Glutamatergic neuron (in vitro differentiated cells): Measurements from ENCODE around the gene XAGE2. TPM values are rescaled to one million over a fixed set of nuclear protein-coding genes. Genes with fewer than 3 reads are reported as not detected.

Source experiments
- DNase-seq: peaks from one replicate; pipeline ENCODE4 v3.0.0; 2022
- H3K27ac Mint-ChIP-seq: one replicate; pipeline ENCODE4 v1.8.0; 2020; ENCODE audit warnings: mild to moderate bottlenecking, mixed read lengths, inconsistent platforms; ENCODE audit not compliant: unreplicated experiment
- H3K27me3 Mint-ChIP-seq: one replicate; pipeline ENCODE4 v1.8.0; 2020; ENCODE audit warnings: mild to moderate bottlenecking, moderate library complexity, mixed read lengths, inconsistent platforms; ENCODE audit not compliant: unreplicated experiment
- H3K36me3 Mint-ChIP-seq: one replicate; pipeline ENCODE4 v1.8.0; 2020; ENCODE audit warnings: mild to moderate bottlenecking, mixed read lengths, inconsistent platforms; ENCODE audit not compliant: unreplicated experiment
- H3K4me1 Mint-ChIP-seq: one replicate; pipeline ENCODE4 v1.8.0; 2020; ENCODE audit warnings: mild to moderate bottlenecking, low read depth, mixed read lengths, inconsistent platforms; ENCODE audit not compliant: unreplicated experiment
- H3K4me3 Mint-ChIP-seq: one replicate; pipeline ENCODE4 v1.8.0; 2020; ENCODE audit warnings: mild to moderate bottlenecking, mixed read lengths, inconsistent platforms; ENCODE audit not compliant: unreplicated experiment
- H3K9me3 Mint-ChIP-seq: one replicate; pipeline ENCODE4 v1.8.0; 2020; ENCODE audit warnings: mild to moderate bottlenecking, moderate library complexity, mixed read lengths, inconsistent platforms; ENCODE audit not compliant: unreplicated experiment
- total RNA-seq: library from RNA; stranded (reverse); fragmentation: NEBNext Ultra II Directional; extraction: Animal tissue kit (Norgen Biotek cat#: 25700); gene quantifications from one replicate; pipeline ENCODE4 v1.2.1, GENCODE V29; 2021; ENCODE audit not compliant: unreplicated experiment
- TF ChIP-seq, protein P1 (sequence below): fragments of 200-600 bp; sonication (generic); IDR thresholded peaks from one replicate; pipeline ENCODE4 v1.5.0; 2021; ENCODE audit not compliant: partially characterized antibody, unreplicated experiment

The XAGE2 gene
- total RNA-seq, 1 donor from 2014 or later, result not detected

DNA sequence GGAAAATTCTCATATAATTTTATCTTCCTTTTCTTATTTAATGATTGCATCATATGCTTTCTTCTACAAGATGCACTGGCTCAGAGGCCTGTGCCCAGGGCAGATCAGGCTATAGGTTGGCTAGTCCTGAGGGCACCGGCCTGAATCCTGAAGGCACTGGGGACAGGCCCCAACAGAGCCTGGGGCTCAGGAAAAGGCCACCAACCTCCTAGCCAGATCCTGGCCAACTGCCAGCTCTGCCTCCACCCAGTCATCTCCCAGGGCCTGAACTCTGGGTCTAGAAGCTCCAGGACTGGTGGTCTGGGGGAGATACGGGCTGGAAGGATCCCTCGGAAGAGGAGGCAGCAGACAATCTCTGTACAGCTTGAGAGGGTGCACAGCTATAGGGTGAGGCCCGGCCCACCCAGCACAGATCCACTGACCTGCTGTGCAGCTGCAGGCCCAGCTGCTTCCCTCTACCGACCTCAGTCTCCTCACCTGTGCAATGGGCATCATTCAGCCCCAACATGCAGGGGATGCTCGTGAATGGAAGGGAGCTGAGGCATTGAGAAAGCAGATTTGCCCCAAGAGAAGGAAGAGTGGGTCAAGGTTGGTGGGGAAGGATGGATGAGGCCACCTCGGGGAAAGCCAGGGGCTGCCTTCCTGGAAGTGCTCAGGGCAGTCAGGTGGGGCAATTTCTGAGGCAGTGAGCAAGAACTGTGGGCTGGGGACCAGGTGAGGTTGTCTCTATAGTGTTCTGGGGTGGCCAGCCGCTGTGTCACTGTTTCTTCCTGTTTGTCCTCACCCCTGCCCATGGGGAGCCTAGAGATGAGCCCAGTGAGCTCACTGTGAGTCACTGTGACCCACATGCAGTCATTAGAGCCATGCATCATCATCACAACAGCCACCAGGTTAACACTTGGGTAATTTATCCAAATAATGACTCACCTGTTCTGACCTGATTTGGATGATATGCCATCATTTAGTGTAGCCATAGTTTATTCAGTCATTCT lies 22.4 kb upstream of the XAGE2 start:
- DNase-seq, result no peak
- H3K4me3 Mint-ChIP-seq, result no peak overlapping the region
- no peaks in the 10 kb centered on the region for H3K4me1 Mint-ChIP-seq
- TF ChIP-seq, protein P1, sequence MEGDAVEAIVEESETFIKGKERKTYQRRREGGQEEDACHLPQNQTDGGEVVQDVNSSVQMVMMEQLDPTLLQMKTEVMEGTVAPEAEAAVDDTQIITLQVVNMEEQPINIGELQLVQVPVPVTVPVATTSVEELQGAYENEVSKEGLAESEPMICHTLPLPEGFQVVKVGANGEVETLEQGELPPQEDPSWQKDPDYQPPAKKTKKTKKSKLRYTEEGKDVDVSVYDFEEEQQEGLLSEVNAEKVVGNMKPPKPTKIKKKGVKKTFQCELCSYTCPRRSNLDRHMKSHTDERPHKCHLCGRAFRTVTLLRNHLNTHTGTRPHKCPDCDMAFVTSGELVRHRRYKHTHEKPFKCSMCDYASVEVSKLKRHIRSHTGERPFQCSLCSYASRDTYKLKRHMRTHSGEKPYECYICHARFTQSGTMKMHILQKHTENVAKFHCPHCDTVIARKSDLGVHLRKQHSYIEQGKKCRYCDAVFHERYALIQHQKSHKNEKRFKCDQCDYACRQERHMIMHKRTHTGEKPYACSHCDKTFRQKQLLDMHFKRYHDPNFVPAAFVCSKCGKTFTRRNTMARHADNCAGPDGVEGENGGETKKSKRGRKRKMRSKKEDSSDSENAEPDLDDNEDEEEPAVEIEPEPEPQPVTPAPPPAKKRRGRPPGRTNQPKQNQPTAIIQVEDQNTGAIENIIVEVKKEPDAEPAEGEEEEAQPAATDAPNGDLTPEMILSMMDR, result no peak
- H3K9me3 Mint-ChIP-seq, result no peaks in the 10 kb centered on the region
- no peaks in the 10 kb centered on the region for H3K36me3 Mint-ChIP-seq
- H3K27ac Mint-ChIP-seq, result no peak overlapping the region
- H3K27me3 Mint-ChIP-seq, result no peaks in the 10 kb centered on the region

DNA sequence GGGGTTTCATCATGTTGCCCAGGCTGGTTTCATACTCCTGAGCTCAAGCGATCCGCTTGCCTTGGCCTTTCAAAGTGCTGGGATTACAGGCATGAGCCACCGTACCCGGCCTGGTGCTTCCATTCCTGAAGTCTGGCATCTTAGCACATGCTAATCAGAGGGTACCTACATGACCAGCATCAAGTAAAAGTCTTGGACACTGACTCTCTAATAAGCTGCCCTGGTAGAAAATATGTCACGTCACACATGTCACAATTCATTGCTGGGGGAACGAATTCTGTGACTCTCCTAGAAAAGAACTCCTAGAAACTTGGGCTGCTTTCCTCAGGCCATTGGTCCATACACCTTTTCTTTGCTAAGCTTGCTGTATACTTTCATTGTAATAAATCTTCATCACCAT lies 19.1 kb upstream of the XAGE2 start:
- no peaks in the 10 kb centered on the region for H3K36me3 Mint-ChIP-seq
- no peaks in the 10 kb centered on the region for H3K27me3 Mint-ChIP-seq

DNA sequence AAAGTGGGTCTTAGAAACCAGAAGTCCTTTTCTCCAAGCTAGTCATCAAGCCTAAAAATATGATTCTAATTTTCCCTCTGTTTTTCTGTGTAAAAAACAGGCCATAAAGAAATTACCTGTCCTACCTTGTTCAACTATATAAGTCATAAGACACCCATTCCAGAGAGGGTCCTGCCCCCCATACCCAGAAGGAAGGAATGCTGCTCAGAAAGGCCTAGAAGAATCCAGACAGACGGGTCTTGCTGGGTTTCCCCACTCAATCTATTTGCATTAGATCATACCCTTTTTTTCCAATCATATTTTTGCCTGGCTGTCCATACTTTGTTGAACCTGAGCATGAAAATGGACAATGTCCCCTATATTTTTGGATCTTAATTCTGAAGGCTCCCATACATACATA lies 16.3 kb upstream of the XAGE2 start:
- H3K4me1 Mint-ChIP-seq, result no peaks in the 10 kb centered on the region
- no peak overlapping the region for H3K4me3 Mint-ChIP-seq
- no peaks in the 10 kb centered on the region for H3K9me3 Mint-ChIP-seq
- H3K27ac Mint-ChIP-seq, result no peak overlapping the region
- DNase-seq, result no peak
- H3K36me3 Mint-ChIP-seq, result no peaks in the 10 kb centered on the region
- TF ChIP-seq, protein P1, result no peak
- no peaks in the 10 kb centered on the region for H3K27me3 Mint-ChIP-seq

More for the DNA sequence above, 19.1 kb upstream of the XAGE2 start:
- TF ChIP-seq, protein P1, result no peak
- Mint-ChIP-seq H3K4me3 (no peak overlapping the region), H3K27ac (no peak overlapping the region), H3K9me3 (no peaks in the 10 kb centered on the region), H3K4me1 (no peaks in the 10 kb centered on the region)
- no peak for DNase-seq

DNA sequence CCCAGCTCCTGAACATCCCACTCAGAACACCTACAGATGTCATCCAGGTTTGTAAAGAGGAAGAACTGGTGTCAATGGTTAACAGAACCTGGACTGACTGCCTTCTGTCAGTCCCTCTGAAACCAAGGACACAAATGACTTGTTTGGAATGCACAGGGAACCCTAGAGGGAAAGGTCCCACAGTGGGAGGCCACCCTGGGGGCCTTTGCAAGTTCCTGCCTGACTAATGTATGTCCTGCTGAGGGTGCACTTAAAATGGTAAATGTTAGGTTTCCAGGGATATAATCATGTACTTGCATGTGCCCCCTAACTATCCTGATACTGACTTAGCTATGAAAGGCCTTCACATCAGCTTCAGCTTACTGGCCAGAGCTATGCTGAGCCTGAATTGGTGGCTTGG lies 15.0 kb upstream of the XAGE2 start:
- Mint-ChIP-seq H3K4me1 (no peaks in the 10 kb centered on the region), H3K27ac (no peak overlapping the region), H3K4me3 (no peak overlapping the region), H3K27me3 (no peaks in the 10 kb centered on the region), H3K9me3 (no peaks in the 10 kb centered on the region), H3K36me3 (no peaks in the 10 kb centered on the region)
- DNase-seq, result no peak
- TF ChIP-seq, protein P1, result no peak

- TF ChIP-seq, protein P1, result no peak
- Mint-ChIP-seq H3K4me3 (no peak overlapping the region), H3K27me3 (no peaks in the 10 kb centered on the region), H3K9me3 (no peaks in the 10 kb centered on the region), H3K36me3 (no peaks in the 10 kb centered on the region), H3K27ac (no peak overlapping the region), H3K4me1 (no peaks in the 10 kb centered on the region)
- DNase-seq, result no peak
Observed at GRCh38 chrX:52355108-52355507, 13.7 kb upstream of the XAGE2 start.
